ENCODE measurements around the gene IGSF21.

IGSF21 gene

DNA sequence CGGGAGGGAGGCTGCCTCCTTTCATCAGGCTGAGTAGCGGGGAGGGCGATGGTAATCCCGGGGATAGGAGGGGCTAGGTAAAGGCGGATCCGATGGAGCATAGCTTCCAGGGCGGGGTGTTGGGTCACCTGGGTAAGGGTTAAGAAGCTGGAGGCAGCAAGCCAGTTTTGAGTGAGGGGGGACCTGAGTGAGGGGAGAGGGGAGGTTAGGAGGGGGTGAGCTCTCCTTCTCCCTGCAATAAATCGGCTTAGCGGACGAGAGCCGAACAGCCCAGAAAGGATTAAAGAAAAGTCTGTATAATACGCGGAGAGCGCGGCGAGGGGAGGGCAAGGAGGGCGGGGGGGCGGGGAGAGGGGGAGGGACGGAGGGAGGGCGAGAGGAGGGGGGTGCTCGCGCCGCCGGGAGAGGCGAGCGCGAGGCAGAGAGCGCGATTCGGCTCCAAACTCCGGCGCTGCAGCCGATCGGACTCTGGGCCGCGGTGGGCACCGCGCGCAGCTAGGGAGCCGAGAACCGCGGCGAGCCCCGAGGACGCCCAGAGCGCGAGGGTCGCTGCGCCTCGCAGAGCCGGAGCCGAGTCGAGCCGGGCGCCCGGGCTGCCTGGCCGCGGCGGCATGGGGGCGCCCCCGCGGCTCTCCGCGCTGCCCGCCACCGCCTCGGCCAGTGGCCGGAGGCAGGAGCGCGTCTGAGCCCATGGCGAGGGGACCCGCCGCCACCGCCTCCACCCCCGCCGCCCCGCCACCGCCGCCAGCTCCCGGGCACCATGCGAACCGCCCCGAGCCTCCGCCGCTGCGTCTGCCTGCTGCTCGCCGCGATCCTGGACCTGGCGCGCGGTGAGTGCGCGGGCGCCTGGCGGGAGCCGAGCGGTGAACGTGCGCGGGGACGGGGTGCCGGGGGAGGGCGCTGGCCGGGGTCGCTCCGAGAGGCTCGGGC is at the start of gene IGSF21:
IGSF21 (plus strand) TSS at position 430 of the 930 bp plus-strand sequence; CDS start at position 761, 331 bp downstream.
- peak within 1 kb of the TSS; percentile 42 for H3K4me3 ChIP-seq (ENCODE audit: low read depth, low read length)

GRCh38 chr1:18058206-18058921 is 49.2 kb upstream of the IGSF21 start:
- no peak overlapping the region for H3K4me3 ChIP-seq (ENCODE audit: low read depth, low read length)

DNA sequence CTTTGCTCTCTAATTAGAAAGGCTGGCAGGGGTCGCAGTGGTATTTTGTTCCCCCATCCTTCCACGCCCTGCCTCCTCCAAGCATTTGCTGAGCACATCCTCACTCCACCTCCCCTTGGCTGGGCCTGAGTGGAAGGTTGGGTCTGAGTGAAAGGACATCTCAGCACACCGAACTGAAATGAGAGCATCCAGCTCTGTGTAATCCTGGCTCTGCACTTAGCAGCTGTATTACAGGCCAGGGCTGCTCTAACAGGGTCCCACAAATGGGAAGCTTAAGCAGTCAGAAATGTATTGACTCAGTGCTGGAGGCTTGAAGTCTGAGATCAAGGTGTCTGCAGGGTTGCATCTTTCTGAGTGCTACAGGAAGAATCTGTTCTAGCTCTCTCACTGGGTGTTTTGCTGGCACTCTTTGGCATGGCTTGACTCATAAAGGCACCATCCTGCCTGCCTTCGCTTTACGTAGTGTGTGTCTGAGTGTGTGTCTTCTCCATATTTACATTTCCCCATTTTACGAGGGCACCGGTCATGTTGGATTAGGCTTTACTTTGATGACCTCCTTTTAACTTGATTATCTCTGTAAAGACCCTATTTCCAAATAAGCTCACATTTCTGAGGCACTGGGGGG is 48.5 kb upstream of the IGSF21 start:
- H3K4me3 ChIP-seq (ENCODE audit: low read depth, low read length), result no peak overlapping the region

GRCh38 chr1:18060366-18060765 is 47.2 kb upstream of the IGSF21 start:
- H3K4me3 ChIP-seq (ENCODE audit: low read depth, low read length), result no peak overlapping the region

GRCh38 chr1:18062185-18062584 is 45.4 kb upstream of the IGSF21 start:
- H3K4me3 ChIP-seq (ENCODE audit: low read depth, low read length), result no peak overlapping the region

GRCh38 chr1:18064534-18064933 is 43.1 kb upstream of the IGSF21 start:
- no peak overlapping the region for H3K4me3 ChIP-seq (ENCODE audit: low read depth, low read length)

GRCh38 chr1:18066576-18066975 is 41.0 kb upstream of the IGSF21 start:
- H3K4me3 ChIP-seq (ENCODE audit: low read depth, low read length), result no peak overlapping the region

GRCh38 chr1:18069903-18070302 is 37.7 kb upstream of the IGSF21 start:
- no peak overlapping the region for H3K4me3 ChIP-seq (ENCODE audit: low read depth, low read length)

- H3K4me3 ChIP-seq (ENCODE audit: low read depth, low read length), result no peak overlapping the region
These were observed 35.5 kb upstream of the IGSF21 start for GRCh38 chr1:18072066-18072465.

GRCh38 chr1:18073066-18073642 is 34.4 kb upstream of the IGSF21 start:
- H3K4me3 ChIP-seq (ENCODE audit: low read depth, low read length), result no peak overlapping the region

DNA sequence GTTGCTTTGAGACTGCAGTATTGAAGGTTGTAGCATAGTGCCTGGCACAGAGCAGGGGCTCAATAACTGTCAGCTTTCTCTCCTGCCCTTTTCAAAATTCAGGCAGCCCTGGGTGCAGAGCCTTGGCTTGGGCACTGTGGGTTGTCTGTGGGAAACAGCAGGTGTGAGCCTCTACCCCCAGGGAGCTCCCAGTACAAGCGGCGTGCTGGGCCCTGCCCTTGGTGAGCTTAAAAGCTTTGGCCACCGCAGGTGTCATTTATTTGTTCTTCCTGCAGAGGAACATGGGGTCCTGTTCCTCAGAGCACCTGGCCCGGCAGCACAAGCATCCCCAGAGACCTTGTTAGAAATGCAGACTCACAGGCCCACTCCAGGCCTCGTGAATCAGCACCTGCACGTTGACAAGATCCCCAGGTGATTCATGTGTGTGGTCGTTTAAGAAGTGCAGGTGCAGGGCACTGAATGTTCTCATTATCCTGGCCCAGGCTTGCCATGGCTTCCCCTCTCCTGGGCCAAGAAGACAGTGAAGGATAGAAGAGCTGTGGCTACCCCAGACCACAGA is 29.9 kb upstream of the IGSF21 start:
- H3K4me3 ChIP-seq (ENCODE audit: low read depth, low read length), result no peak overlapping the region

GRCh38 chr1:18079941-18080735 is 27.5 kb upstream of the IGSF21 start:
- no peak overlapping the region for H3K4me3 ChIP-seq (ENCODE audit: low read depth, low read length)

GRCh38 chr1:18085387-18086074 is 22.1 kb upstream of the IGSF21 start:
- H3K4me3 ChIP-seq (ENCODE audit: low read depth, low read length), result no peak overlapping the region

- H3K4me3 ChIP-seq (ENCODE audit: low read depth, low read length), result no peak overlapping the region
These were observed 19.5 kb upstream of the IGSF21 start for GRCh38 chr1:18088077-18088594.

DNA sequence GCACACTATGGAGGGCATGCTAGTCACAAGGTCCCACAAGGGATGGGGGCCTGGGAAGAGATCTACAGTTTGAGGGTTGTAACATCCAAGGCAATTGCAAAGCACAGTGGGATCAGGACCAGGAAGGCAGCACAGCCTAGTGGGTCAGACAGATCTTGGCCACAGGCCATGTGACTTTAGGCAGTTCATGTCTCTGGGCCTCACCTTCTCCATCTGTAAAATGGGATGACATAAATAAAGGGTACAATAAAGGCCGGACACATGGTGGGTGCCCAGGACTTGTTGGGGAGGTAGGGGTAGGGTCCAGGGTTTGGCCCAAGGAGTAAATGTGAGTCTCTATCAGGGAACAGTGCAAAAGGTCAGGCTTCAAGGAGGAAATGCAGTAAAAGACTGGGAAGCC is 18.1 kb upstream of the IGSF21 start:
- H3K4me3 ChIP-seq (ENCODE audit: low read depth, low read length), result no peak overlapping the region

DNA sequence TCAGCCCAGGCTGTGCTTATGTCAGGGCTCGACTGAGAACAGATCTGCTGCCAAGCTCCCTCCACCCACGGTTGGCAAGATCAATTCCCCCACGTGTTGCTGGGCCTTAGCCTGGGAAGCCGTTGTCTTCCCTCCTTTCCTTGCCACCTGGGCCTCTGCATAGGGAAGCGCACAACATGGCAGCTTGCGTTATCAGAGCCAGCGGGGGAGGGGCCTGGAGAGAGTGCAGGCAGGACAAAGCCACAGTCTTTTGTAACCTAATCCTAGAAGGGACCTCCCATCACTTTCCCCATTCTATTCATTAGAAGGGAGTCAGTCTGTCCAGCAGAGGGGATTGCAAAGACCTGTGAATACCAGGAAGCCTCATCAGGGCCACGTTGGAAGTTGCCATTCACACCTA is 17.0 kb upstream of the IGSF21 start:
- no peak overlapping the region for H3K4me3 ChIP-seq (ENCODE audit: low read depth, low read length)

- H3K4me3 ChIP-seq (ENCODE audit: low read depth, low read length), result no peak overlapping the region
These were observed 15.7 kb upstream of the IGSF21 start for GRCh38 chr1:18091660-18092446.

DNA sequence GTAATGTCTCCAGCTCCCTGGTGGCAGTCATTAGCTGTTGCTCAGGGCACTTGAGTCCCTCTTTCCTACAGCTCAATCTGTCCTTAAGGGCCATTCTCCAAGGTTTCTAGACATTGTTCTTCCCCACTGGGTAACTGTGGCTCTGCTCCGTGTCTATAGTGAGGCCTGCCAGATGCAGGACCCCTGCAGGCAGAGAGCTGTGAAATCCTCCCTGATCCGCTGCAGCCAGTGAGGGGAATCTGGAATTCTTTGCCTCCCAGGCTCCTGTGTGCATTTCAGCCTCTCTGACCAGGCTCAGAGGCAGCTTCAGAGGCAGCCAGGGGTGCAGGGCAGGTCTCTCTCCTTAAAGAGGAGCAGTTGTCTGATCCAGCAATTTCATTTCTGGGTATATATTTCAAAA is 14.4 kb upstream of the IGSF21 start:
- no peak overlapping the region for H3K4me3 ChIP-seq (ENCODE audit: low read depth, low read length)

DNA sequence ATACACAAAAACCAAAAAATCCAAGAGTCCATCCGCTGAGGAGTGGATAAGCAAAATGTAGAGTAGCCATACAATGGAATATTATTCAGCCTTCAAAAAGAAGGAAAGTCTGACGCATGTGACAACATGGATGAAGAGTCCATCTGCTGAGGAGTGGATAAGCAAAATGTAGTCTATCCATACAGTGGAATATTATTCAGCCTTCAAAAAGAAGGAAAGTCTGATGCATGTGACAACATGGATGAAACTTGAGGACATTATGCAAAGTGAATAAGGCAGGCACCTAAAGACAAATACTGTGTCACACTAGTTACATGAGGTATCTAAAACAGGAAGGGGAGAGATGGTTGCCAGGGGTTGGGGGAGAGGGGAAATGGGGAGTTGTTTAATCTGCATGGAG is 14.0 kb upstream of the IGSF21 start:
- no peak overlapping the region for H3K4me3 ChIP-seq (ENCODE audit: low read depth, low read length)

Data from iPS-11a (cell line).